Measurements from ENCODE around the gene SORCS3. TPM values are rescaled to one million over a fixed set of nuclear protein-coding genes. Genes with fewer than 3 reads are reported as not detected.

SORCS3 gene
- total and polyA plus RNA-seq, 9 of the 15 experiments (the other 6 are each of a cell fraction or from before 2014, with no cell fraction given), result not detected

DNA sequence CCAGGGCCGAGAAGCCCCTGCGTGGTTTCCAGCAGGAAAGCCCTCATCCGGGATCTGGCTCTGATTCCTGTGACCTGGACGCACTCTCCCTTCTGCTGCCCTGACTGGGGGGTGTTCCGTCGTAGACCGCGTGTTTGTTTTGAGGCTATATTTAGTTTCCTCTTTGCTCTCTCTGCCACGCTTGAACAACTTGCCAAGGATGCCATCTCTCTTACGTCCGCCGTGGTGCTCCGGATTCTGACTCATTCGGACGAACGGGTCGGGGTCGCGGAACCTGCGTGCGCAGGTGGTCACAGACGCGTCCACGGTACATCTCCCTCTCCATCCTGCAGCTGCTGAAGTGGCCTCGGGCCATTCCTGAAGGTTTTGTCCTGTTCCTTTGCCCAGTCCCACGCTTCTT is 10.4 kb upstream of the SORCS3 start (continued):
- TF ChIP-seq IRF1 (CRISPR knock-in tag; IDR thresholded peaks at IDR 0.05; ENCODE audit: borderline replicate concordance) (no peak), YY1 (IDR thresholded peaks at IDR 0.05; ENCODE audit: borderline replicate concordance in 1 of 3, control insufficient read depth in 1 of 3, extremely low read depth in 1 of 3, insufficient read depth in 3 of 3, insufficient read length in 1 of 3, insufficient replicate concordance in 2 of 3, low read depth in 1 of 3, low read length in 2 of 3) (no peak)

DNA sequence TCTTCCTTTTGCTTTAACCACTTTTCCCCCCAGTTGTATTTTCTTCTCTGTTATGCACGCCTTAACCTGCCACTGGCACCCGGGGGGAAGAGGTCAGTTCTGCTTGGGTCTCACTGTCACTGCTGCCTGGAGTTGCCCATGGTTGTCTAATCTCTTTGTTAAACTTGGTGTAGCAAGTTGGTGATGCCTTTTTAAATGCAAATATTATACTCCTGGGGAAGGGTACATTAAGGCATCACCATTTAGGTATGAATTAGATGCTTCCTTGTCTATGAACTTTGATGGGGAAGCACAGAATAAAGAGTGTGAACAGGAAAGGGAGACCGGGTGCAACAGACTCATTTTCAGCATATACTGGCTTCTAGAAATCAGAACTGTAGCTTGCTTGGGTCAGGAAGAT is 9.1 kb upstream of the SORCS3 start:
- ATAC-seq (no peak), FAIRE-seq (no peak), DNase-seq (ENCODE audit: extremely low read depth in 1 of 4, low spot score in 3 of 4) (no peak)
- H3K27ac ChIP-seq (ENCODE audit: extremely low read depth, low read depth, low read length), result no peak overlapping the region
- POLR2A ChIA-PET, result interaction anchor here (0.6 kb wide), 1 partner anchor 470 kb away, joined by 3 read pairs; no protein-coding TSS in a partner anchor
- CTCF ChIA-PET (ENCODE audit: low intra/inter-chr PET ratio), result no interaction called here
- H3K4me3 ChIP-seq, result no peak overlapping the region
- in situ Hi-C loops (cut with MboI) (no loop called here), intact Hi-C loops (cut with micrococcal nuclease) (no loop called here)
- no peaks in the 10 kb centered on the region for H3K4me1 ChIP-seq (replicated peaks in 1 of 2; ENCODE audit: control insufficient read depth in 2 of 2, insufficient read depth in 2 of 2, low read length in 2 of 2)
- no peak overlapping the region for H3K9ac ChIP-seq (ENCODE audit: insufficient read depth in 1 of 2, low read depth in 2 of 2, low read length in 2 of 2)
- 0% methylated on average over 3 of the region's 3 CpGs for WGBS (ENCODE audit: insufficient coverage, low coverage, missing lambda C conversion rate)
- no peaks in the 10 kb centered on the region for H3K79me2 ChIP-seq (ENCODE audit: control insufficient read depth, insufficient read depth, low read length)
- no peaks in the 10 kb centered on the region for H3K27me3 ChIP-seq (ENCODE audit: control insufficient read depth in 2 of 2, insufficient read depth in 2 of 2, low read length in 2 of 2)
- H2AFZ ChIP-seq (ENCODE audit: low read depth, low read length), result no peak overlapping the region
- H3K36me3 ChIP-seq (ENCODE audit: control insufficient read depth, insufficient read depth, low read length), result no peaks in the 10 kb centered on the region
- no peaks in the 10 kb centered on the region for H3K9me3 ChIP-seq (replicated peaks; ENCODE audit: control insufficient read depth, insufficient read depth, low read depth, low read length)
- BruUV-seq (replicated peaks), result no TSS peak
- no peak overlapping the region for H3K4me2 ChIP-seq (ENCODE audit: insufficient read depth, low read length)
- no peaks in the 10 kb centered on the region for H3K9me1 ChIP-seq (ENCODE audit: control insufficient read depth, insufficient read depth, low read length)
- no peaks in the 10 kb centered on the region for H4K20me1 ChIP-seq (replicated peaks; ENCODE audit: control insufficient read depth, insufficient read depth, low read length)
- no peak for TF ChIP-seq RAD51 (IDR thresholded peaks at IDR 0.05; ENCODE audit: borderline replicate concordance, low read depth)
- no peak for TF ChIP-seq THRAP3 (IDR thresholded peaks at IDR 0.05; ENCODE audit: borderline replicate concordance)
- no peak for TF ChIP-seq DNMT1 (IDR thresholded peaks at IDR 0.05)
- TF ChIP-seq ZC3H8 (IDR thresholded peaks at IDR 0.05), result no peak
- TF ChIP-seq SIX5 (IDR thresholded peaks at IDR 0.05; ENCODE audit: borderline replicate concordance in 1 of 2, insufficient read depth in 1 of 2, low read depth in 1 of 2, low read length in 2 of 2), result no peak
- no peak for TF ChIP-seq PCBP1 (IDR thresholded peaks at IDR 0.05; ENCODE audit: low read depth, low read length, poor library complexity, severe bottlenecking)
- TF ChIP-seq, protein P1, sequence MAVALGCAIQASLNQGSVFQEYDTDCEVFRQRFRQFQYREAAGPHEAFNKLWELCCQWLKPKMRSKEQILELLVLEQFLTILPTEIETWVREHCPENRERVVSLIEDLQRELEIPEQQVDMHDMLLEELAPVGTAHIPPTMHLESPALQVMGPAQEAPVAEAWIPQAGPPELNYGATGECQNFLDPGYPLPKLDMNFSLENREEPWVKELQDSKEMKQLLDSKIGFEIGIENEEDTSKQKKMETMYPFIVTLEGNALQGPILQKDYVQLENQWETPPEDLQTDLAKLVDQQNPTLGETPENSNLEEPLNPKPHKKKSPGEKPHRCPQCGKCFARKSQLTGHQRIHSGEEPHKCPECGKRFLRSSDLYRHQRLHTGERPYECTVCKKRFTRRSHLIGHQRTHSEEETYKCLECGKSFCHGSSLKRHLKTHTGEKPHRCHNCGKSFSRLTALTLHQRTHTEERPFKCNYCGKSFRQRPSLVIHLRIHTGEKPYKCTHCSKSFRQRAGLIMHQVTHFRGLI (CRISPR knock-in tag; IDR thresholded peaks at IDR 0.05), result no peak
- TF ChIP-seq KLF1 (tag; IDR thresholded peaks at IDR 0.05), result no peak
- TF ChIP-seq, protein P2, sequence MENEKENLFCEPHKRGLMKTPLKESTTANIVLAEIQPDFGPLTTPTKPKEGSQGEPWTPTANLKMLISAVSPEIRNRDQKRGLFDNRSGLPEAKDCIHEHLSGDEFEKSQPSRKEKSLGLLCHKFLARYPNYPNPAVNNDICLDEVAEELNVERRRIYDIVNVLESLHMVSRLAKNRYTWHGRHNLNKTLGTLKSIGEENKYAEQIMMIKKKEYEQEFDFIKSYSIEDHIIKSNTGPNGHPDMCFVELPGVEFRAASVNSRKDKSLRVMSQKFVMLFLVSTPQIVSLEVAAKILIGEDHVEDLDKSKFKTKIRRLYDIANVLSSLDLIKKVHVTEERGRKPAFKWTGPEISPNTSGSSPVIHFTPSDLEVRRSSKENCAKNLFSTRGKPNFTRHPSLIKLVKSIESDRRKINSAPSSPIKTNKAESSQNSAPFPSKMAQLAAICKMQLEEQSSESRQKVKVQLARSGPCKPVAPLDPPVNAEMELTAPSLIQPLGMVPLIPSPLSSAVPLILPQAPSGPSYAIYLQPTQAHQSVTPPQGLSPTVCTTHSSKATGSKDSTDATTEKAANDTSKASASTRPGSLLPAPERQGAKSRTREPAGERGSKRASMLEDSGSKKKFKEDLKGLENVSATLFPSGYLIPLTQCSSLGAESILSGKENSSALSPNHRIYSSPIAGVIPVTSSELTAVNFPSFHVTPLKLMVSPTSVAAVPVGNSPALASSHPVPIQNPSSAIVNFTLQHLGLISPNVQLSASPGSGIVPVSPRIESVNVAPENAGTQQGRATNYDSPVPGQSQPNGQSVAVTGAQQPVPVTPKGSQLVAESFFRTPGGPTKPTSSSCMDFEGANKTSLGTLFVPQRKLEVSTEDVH (IDR thresholded peaks at IDR 0.05; ENCODE audit: low read depth, partially characterized antibody), result no peak
- TF ChIP-seq POLR2G (IDR thresholded peaks at IDR 0.05; ENCODE audit: low read depth, low read length), result no peak
- TF ChIP-seq SOX6 (IDR thresholded peaks at IDR 0.05), result no peak
- TF ChIP-seq ZNF830 (CRISPR knock-in tag; IDR thresholded peaks at IDR 0.05), result no peak
- no peak for TF ChIP-seq ZNF551 (CRISPR knock-in tag; IDR thresholded peaks at IDR 0.05)
- no peak for TF ChIP-seq GABPB2 (CRISPR knock-in tag; conservative IDR thresholded peaks at IDR 0.05)
- TF ChIP-seq HLTF (IDR thresholded peaks at IDR 0.05), result no peak

All from K562 (cell line).